ENCODE measurements around the gene ETNK1.

DNA sequence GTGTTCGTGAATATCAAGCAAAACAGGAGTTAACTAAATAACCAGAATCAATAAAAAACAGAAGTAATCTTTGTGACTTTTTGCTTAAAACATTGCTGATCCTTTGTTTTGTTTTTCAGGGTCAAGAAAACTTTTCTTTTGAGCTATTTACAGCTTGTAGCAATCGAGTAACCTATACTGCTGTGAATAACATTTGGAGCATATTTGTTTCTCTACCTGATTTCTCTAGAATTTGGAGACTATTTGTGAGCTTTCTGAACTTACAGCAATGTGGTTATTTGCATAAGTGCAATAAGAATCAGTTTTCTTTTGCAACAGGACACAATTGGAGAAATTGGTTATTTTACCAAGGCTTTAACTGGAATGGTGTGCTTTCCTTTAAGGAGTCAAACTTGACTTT is 7.3 kb upstream of the ETNK1 start:
- TF ChIP-seq EZH2 (IDR thresholded peaks at IDR 0.05; ENCODE audit: insufficient read depth, poor library complexity, severe bottlenecking) (no peak), EZH2phosphoT487 (IDR thresholded peaks at IDR 0.05; ENCODE audit: insufficient read depth, low read depth) (no peak)

Measured in GM23248 (cell line).